GM12875 (cell line): ENCODE data around the gene MSANTD1.

Source experiments
- H3K4me3 ChIP-seq: one replicate; pipeline ENCODE4 v1.5.1; 2011; ENCODE audit warnings: low read depth, low read length, control low read depth
- CTCF ChIP-seq: IDR thresholded peaks from 2 replicates; pipeline ENCODE4 v1.5.1; 2011; ENCODE audit warnings: low read depth, mild to moderate bottlenecking, control low read depth, inconsistent platforms, low read length, moderate library complexity, borderline replicate concordance; ENCODE audit not compliant: insufficient read depth

MSANTD1 gene

GRCh38 chr4:3237712-3238560 lies 11.0 kb upstream of the MSANTD1 start:
- no peak for TF ChIP-seq CTCF
- H3K4me3 ChIP-seq = no peak overlapping the region

GRCh38 chr4:3238721-3239120 lies 10.2 kb upstream of the MSANTD1 start:
- no peak for TF ChIP-seq CTCF
- H3K4me3 ChIP-seq = no peak overlapping the region

- TF ChIP-seq CTCF = no peak
- no peak overlapping the region for H3K4me3 ChIP-seq
These were observed 9.7 kb upstream of the MSANTD1 start for GRCh38 chr4:3239303-3239702.

GRCh38 chr4:3239998-3240920 lies 8.7 kb upstream of the MSANTD1 start:
- H3K4me3 ChIP-seq = no peak overlapping the region
- no peak for TF ChIP-seq CTCF

- no peak overlapping the region for H3K4me3 ChIP-seq
- TF ChIP-seq CTCF = no peak
These were observed 7.9 kb upstream of the MSANTD1 start for GRCh38 chr4:3240936-3241522.

GRCh38 chr4:3241898-3242524 lies 6.9 kb upstream of the MSANTD1 start:
- TF ChIP-seq CTCF = no peak
- no peak overlapping the region for H3K4me3 ChIP-seq
